OCI-LY1 (cell line): ENCODE results near the gene ABL2.

Experiments used
- H2AFZ ChIP-seq: fragments of 200-600 bp; sonication (generic), shearing (Covaris generic); 2 replicates; pipeline ENCODE4 v1.6.0; 2014; ENCODE audit warnings: antibody characterized with exemption, mild to moderate bottlenecking, low read length
- H3F3A ChIP-seq: fragments of 200-600 bp; sonication (generic), shearing (Covaris generic); 2 replicates; pipeline ENCODE4 v1.6.0; 2014; ENCODE audit warnings: mild to moderate bottlenecking, antibody characterized with exemption, low read length, moderate library complexity; ENCODE audit not compliant: insufficient read depth
- H3K27ac ChIP-seq: fragments of 200-600 bp; sonication (generic); 2 replicates; pipeline ENCODE4 v1.5.1; 2014; ENCODE audit warnings: low read length, mixed run types, mild to moderate bottlenecking, low read depth; ENCODE audit not compliant: poor library complexity, severe bottlenecking
- H3K27me3 ChIP-seq: fragments of 200-600 bp; sonication (generic); 2 replicates; pipeline ENCODE4 v1.6.0; 2014; ENCODE audit warnings: antibody characterized with exemption, mild to moderate bottlenecking, low read length, moderate library complexity; ENCODE audit not compliant: insufficient read depth
- H3K36me3 ChIP-seq: fragments of 200-600 bp; sonication (generic); 2 replicates; pipeline ENCODE4 v1.6.1; 2014; ENCODE audit warnings: mild to moderate bottlenecking, antibody characterized with exemption, low read length, moderate library complexity, mixed read lengths; ENCODE audit not compliant: insufficient read depth
- H3K4me1 ChIP-seq: fragments of 200-600 bp; sonication (generic); 2 replicates; pipeline ENCODE4 v1.5.1; 2014; ENCODE audit warnings: mild to moderate bottlenecking, low read length, moderate library complexity; ENCODE audit not compliant: insufficient read depth, severe bottlenecking
- H3K4me2 ChIP-seq: fragments of 200-600 bp; sonication (generic), shearing (Covaris generic); 2 replicates; pipeline ENCODE4 v1.6.1; 2014; ENCODE audit warnings: low read length
- H3K4me3 ChIP-seq: fragments of 200-600 bp; sonication (generic); 2 replicates; pipeline ENCODE4 v1.5.1; 2014; ENCODE audit warnings: low read length, low read depth, mild to moderate bottlenecking, mixed read lengths; ENCODE audit not compliant: poor library complexity, severe bottlenecking
- H3K79me2 ChIP-seq: fragments of 200-600 bp; shearing (Covaris generic); 2 replicates; pipeline ENCODE4 v1.6.1; 2016; ENCODE audit warnings: mixed run types, low read length, mixed read lengths; ENCODE audit not compliant: insufficient read depth
- H3K9ac ChIP-seq: fragments of 200-600 bp; sonication (generic), shearing (Covaris generic); 2 replicates; pipeline ENCODE4 v1.6.1; 2014; ENCODE audit warnings: mild to moderate bottlenecking, low read length, mixed read lengths
- H3K9me2 ChIP-seq: fragments of 200-600 bp; sonication (generic), shearing (Covaris generic); 2 replicates; pipeline ENCODE4 v1.6.1; 2014; ENCODE audit warnings: low read depth, mild to moderate bottlenecking, low read length, mixed read lengths
- H3K9me3 ChIP-seq: fragments of 200-600 bp; shearing (Covaris generic); 2 replicates; pipeline ENCODE4 v1.6.1; 2014; ENCODE audit warnings: low read length, mixed read lengths
- H4K20me1 ChIP-seq: fragments of 200-600 bp; sonication (generic), shearing (Covaris generic); 2 replicates; pipeline ENCODE4 v1.6.0; 2016; ENCODE audit warnings: mild to moderate bottlenecking, low read length; ENCODE audit not compliant: insufficient read depth
- EZH2 ChIP-seq: fragments of 200-600 bp; sonication (generic), shearing (Covaris generic); IDR thresholded peaks from 2 replicates; pipeline ENCODE4 v1.8.0; 2017; ENCODE audit warnings: borderline replicate concordance, mixed run types, mild to moderate bottlenecking, antibody characterized with exemption, low read length, moderate library complexity, mixed read lengths
- TF ChIP-seq, protein P1 (sequence below): fragments of 200-600 bp; sonication (generic), shearing (Covaris generic); IDR thresholded peaks from 2 replicates; pipeline ENCODE4 v1.5.1; 2017; ENCODE audit warnings: mild to moderate bottlenecking, antibody characterized with exemption, low read length, moderate library complexity, mixed read lengths

Gene ABL2

DNA sequence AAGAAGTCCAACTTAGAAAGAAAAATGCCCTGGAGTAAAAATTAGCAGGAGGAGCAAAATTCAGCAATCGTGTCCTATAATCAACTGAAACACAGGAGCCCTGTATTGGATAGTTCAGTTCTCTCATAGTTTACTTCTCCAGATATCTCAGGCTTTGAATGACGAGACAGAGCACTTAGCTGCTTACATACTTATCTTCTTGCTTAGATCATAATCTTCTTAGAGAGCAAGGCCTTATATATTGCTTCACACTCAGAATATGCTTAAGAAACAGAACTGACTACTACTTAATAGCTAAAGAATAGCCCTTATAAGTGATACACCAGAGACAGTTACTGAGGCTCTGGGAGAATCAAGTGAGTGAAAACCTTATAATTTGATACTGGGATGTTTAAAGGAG is 108.7 kb downstream of the ABL2 start:
- Histone ChIP-seq H3K27ac (no peak overlapping the region), H3K9me3 (no peaks in the 10 kb centered on the region), H3K4me3 (no peak overlapping the region), H3K4me1 (no peaks in the 10 kb centered on the region), H2AFZ (no peak overlapping the region), H3K79me2 (no peaks in the 10 kb centered on the region), H4K20me1 (no peaks in the 10 kb centered on the region), H3F3A (no peaks in the 10 kb centered on the region), H3K36me3 (peaks cover 29% of the 10 kb centered on the region), H3K4me2 (no peak overlapping the region), H3K9me2 (no peaks in the 10 kb centered on the region), H3K27me3 (no peaks in the 10 kb centered on the region), H3K9ac (no peak overlapping the region)
- TF ChIP-seq EZH2 = no peak
- TF ChIP-seq, protein P1, sequence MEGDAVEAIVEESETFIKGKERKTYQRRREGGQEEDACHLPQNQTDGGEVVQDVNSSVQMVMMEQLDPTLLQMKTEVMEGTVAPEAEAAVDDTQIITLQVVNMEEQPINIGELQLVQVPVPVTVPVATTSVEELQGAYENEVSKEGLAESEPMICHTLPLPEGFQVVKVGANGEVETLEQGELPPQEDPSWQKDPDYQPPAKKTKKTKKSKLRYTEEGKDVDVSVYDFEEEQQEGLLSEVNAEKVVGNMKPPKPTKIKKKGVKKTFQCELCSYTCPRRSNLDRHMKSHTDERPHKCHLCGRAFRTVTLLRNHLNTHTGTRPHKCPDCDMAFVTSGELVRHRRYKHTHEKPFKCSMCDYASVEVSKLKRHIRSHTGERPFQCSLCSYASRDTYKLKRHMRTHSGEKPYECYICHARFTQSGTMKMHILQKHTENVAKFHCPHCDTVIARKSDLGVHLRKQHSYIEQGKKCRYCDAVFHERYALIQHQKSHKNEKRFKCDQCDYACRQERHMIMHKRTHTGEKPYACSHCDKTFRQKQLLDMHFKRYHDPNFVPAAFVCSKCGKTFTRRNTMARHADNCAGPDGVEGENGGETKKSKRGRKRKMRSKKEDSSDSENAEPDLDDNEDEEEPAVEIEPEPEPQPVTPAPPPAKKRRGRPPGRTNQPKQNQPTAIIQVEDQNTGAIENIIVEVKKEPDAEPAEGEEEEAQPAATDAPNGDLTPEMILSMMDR = no peak

DNA sequence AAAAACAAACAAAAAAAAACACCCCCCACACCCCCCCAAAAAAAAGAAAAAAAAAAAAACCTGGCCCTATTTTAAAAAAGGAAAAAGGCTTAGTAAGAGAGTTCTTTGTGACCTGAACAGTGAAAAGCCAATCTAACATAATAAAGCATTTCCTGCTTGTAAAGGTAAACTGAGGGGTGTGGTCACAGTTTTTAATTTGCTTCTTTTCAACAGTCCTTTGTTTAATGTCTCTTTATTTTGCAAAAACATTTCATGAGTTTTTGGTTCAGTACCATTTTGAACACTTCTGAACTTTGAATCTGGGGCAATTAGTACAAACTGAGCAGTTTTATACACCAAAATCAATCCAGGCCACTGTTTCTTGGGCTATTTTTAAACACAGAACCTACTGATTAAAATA is 110.0 kb downstream of the ABL2 start:
- Histone ChIP-seq H3K4me3 (no peak overlapping the region), H3K27ac (no peak overlapping the region), H3K4me1 (no peaks in the 10 kb centered on the region), H3K79me2 (no peaks in the 10 kb centered on the region), H3K4me2 (no peak overlapping the region), H3K9me3 (no peaks in the 10 kb centered on the region), H3K9me2 (no peaks in the 10 kb centered on the region), H3F3A (no peaks in the 10 kb centered on the region), H3K27me3 (no peaks in the 10 kb centered on the region), H3K9ac (no peak overlapping the region), H4K20me1 (no peaks in the 10 kb centered on the region), H2AFZ (no peak overlapping the region), H3K36me3 (peaks cover 29% of the 10 kb centered on the region)
- TF ChIP-seq EZH2 = no peak
- TF ChIP-seq, protein P1 = no peak

DNA sequence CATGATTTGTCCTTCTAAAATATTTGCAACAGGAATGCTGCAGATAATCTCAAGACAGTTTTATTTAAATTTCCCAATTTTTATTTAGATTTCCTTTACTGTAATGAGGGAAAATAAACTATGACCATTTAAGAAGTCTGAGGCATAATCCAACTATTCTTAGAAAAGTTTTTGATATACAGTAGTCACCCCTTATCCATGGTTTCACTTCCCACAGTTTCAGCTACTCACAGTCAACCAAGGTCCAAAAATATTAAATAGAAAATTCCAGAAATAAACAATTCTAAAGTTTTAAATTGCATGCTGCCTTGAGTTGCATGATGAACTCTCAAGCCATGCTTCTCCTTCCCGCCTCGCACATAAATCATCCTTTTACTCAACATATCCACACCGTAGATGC is 114.3 kb downstream of the ABL2 start:
- Histone ChIP-seq H3K27ac (no peak overlapping the region), H2AFZ (no peak overlapping the region), H3K4me1 (no peaks in the 10 kb centered on the region), H4K20me1 (no peaks in the 10 kb centered on the region), H3K36me3 (peaks cover 45% of the 10 kb centered on the region), H3K79me2 (no peaks in the 10 kb centered on the region), H3K9me2 (no peaks in the 10 kb centered on the region), H3K27me3 (no peaks in the 10 kb centered on the region), H3F3A (no peaks in the 10 kb centered on the region), H3K4me2 (no peak overlapping the region), H3K9me3 (no peaks in the 10 kb centered on the region), H3K9ac (no peak overlapping the region), H3K4me3 (no peak overlapping the region)
- no peak for TF ChIP-seq EZH2
- TF ChIP-seq, protein P1 = no peak
